IPS DF 6.9 (cell line): ENCODE results near the gene TIGIT.

Source experiments
- DNase-seq: peaks from one replicate; pipeline ENCODE4 v3.0.0-alpha.2; 2013; ENCODE audit warnings: low read depth, low spot score
- H3K27ac ChIP-seq: one replicate; pipeline ENCODE4 v1.5.1; 2013; ENCODE audit warnings: low read length, control low read depth
- H3K27me3 ChIP-seq: 2 replicates; pipeline ENCODE4 v1.6.1; 2013; ENCODE audit warnings: mild to moderate bottlenecking, low read length; ENCODE audit not compliant: control insufficient read depth, insufficient read depth
- H3K36me3 ChIP-seq: 2 replicates; pipeline ENCODE4 v1.6.1; 2013; ENCODE audit warnings: low read length; ENCODE audit not compliant: control insufficient read depth, insufficient read depth
- H3K4me1 ChIP-seq: 2 replicates; pipeline ENCODE4 v1.6.1; 2013; ENCODE audit warnings: low read length; ENCODE audit not compliant: control insufficient read depth, insufficient read depth
- H3K4me3 ChIP-seq: 2 replicates; pipeline ENCODE4 v1.5.1; 2013; ENCODE audit warnings: mild to moderate bottlenecking, low read length
- H3K9me3 ChIP-seq: 2 replicates; pipeline ENCODE4 v1.6.1; 2013; ENCODE audit warnings: low read length, inconsistent platforms; ENCODE audit not compliant: control insufficient read depth, insufficient read depth
- WGBS: extraction: QIAGEN DNeasy Blood & Tissue Kit; methylation state at CpG from one replicate; pipeline ENCODE4 v1.1.7; 2013; ENCODE audit warnings: mixed read lengths, missing lambda C conversion rate; ENCODE audit not compliant: insufficient read length, insufficient coverage; 5-methylcytosine and 5-hydroxymethylcytosine counted together

The TIGIT gene

GRCh38 chr3:114331710-114332109 lies 37.9 kb downstream of the TIGIT start:
- Histone ChIP-seq H3K4me3 (no peak overlapping the region), H3K27me3 (no peaks in the 10 kb centered on the region), H3K9me3 (no peaks in the 10 kb centered on the region), H3K4me1 (peaks cover 2% of the 10 kb centered on the region; the same call in 1 of the 2 replicates), H3K27ac (no peak overlapping the region), H3K36me3 (no peaks in the 10 kb centered on the region)
- no CpG with 5 or more reads among the region's 3 CpGs for WGBS
- no peak for DNase-seq

- DNase-seq = no peak
- Histone ChIP-seq H3K4me1 (peaks cover 2% of the 10 kb centered on the region; the same call in 1 of the 2 replicates), H3K36me3 (no peaks in the 10 kb centered on the region), H3K9me3 (no peaks in the 10 kb centered on the region), H3K27ac (no peak overlapping the region), H3K4me3 (no peak overlapping the region), H3K27me3 (no peaks in the 10 kb centered on the region)
- no CpG with 5 or more reads among the region's 5 CpGs for WGBS
These were observed 38.7 kb downstream of the TIGIT start for GRCh38 chr3:114332342-114333179.

GRCh38 chr3:114333180-114333922 lies 39.5 kb downstream of the TIGIT start:
- Histone ChIP-seq H3K4me3 (no peak overlapping the region), H3K9me3 (no peaks in the 10 kb centered on the region), H3K27ac (no peak overlapping the region), H3K4me1 (peaks cover 4% of the 10 kb centered on the region; the same call in 1 of the 2 replicates), H3K27me3 (no peaks in the 10 kb centered on the region), H3K36me3 (no peaks in the 10 kb centered on the region; the same call in 1 of the 2 replicates)
- WGBS = no CpG with 5 or more reads among the region's 4 CpGs
- DNase-seq = no peak

- DNase-seq = no peak
- WGBS = no CpG with 5 or more reads among the region's 2 CpGs
- Histone ChIP-seq H3K27me3 (no peaks in the 10 kb centered on the region), H3K4me3 (no peak overlapping the region), H3K4me1 (peaks cover 5% of the 10 kb centered on the region; the same call in 1 of the 2 replicates), H3K27ac (no peak overlapping the region), H3K36me3 (no peaks in the 10 kb centered on the region; the same call in 1 of the 2 replicates), H3K9me3 (no peaks in the 10 kb centered on the region)
These were observed 40.1 kb downstream of the TIGIT start for GRCh38 chr3:114333923-114334240.

- peaks cover 6% of the 10 kb centered on the region; the same call in 1 of the 2 replicates for H3K4me1 ChIP-seq
- H3K4me3 ChIP-seq = no peak overlapping the region
- no CpG with 5 or more reads among the region's 1 CpG for WGBS
- DNase-seq = no peak
- no peak overlapping the region for H3K27ac ChIP-seq
- H3K36me3 ChIP-seq = no peaks in the 10 kb centered on the region; the same call in 1 of the 2 replicates
- no peaks in the 10 kb centered on the region for H3K9me3 ChIP-seq
- no peaks in the 10 kb centered on the region for H3K27me3 ChIP-seq
These were observed 42.4 kb downstream of the TIGIT start for GRCh38 chr3:114336122-114336697.

GRCh38 chr3:114336857-114337256 lies 43.0 kb downstream of the TIGIT start:
- H3K4me1 ChIP-seq = peaks cover 6% of the 10 kb centered on the region; the same call in 1 of the 2 replicates
- H3K4me3 ChIP-seq = no peak overlapping the region
- no CpG with 5 or more reads among the region's 3 CpGs for whole genome bisulfite sequencing
- no peaks in the 10 kb centered on the region for H3K27me3 ChIP-seq
- DNase-seq = no peak
- no peak overlapping the region for H3K27ac ChIP-seq
- H3K9me3 ChIP-seq = no peaks in the 10 kb centered on the region
- H3K36me3 ChIP-seq = no peaks in the 10 kb centered on the region; the same call in 1 of the 2 replicates

- WGBS = no CpG with 5 or more reads among the region's 19 CpGs
- peaks cover 4% of the 10 kb centered on the region; the same call in 1 of the 2 replicates for H3K4me1 ChIP-seq
- no peak for DNase-seq
These were observed 45.0 kb downstream of the TIGIT start for GRCh38 chr3:114338651-114339357.

GRCh38 chr3:114344492-114344891 lies 50.7 kb downstream of the TIGIT start:
- Histone ChIP-seq H3K36me3 (no peaks in the 10 kb centered on the region), H3K27ac (no peak overlapping the region), H3K4me1 (no peaks in the 10 kb centered on the region), H3K9me3 (no peaks in the 10 kb centered on the region), H3K4me3 (no peak overlapping the region), H3K27me3 (no peaks in the 10 kb centered on the region)
- DNase-seq = no peak
- no CpG with 5 or more reads among the region's 1 CpG for WGBS

More at GRCh38 chr3:114338651-114339357, 45.0 kb downstream of the TIGIT start:
- Histone ChIP-seq H3K27me3 (no peaks in the 10 kb centered on the region), H3K4me3 (no peak overlapping the region), H3K9me3 (no peaks in the 10 kb centered on the region), H3K36me3 (no peaks in the 10 kb centered on the region; the same call in 1 of the 2 replicates), H3K27ac (no peak overlapping the region)

GRCh38 chr3:114350271-114350670 lies 56.4 kb downstream of the TIGIT start:
- Histone ChIP-seq H3K9me3 (no peaks in the 10 kb centered on the region), H3K27ac (no peak overlapping the region), H3K4me1 (no peaks in the 10 kb centered on the region), H3K36me3 (no peaks in the 10 kb centered on the region), H3K27me3 (no peaks in the 10 kb centered on the region), H3K4me3 (no peak overlapping the region)
- WGBS = no CpG with 5 or more reads among the region's 12 CpGs
- DNase-seq = no peak

GRCh38 chr3:114350690-114351089 lies 56.9 kb downstream of the TIGIT start:
- Histone ChIP-seq H3K27ac (no peak overlapping the region), H3K27me3 (no peaks in the 10 kb centered on the region), H3K36me3 (no peaks in the 10 kb centered on the region), H3K4me3 (no peak overlapping the region), H3K9me3 (no peaks in the 10 kb centered on the region), H3K4me1 (no peaks in the 10 kb centered on the region)
- DNase-seq = no peak
- WGBS = no CpG with 5 or more reads among the region's 24 CpGs
